Nephron (organoid): Measurements from ENCODE around the gene NTNG1.

ENCODE experiments used
- H3K27ac Mint-ChIP-seq, 3 experiments: 2 replicates each; pipeline ENCODE4 v1.8.0; 2020; ENCODE audit warnings: mixed read lengths in 3 of 3, mild to moderate bottlenecking in 2 of 3, moderate library complexity in 1 of 3
- H3K27me3 Mint-ChIP-seq: 2 replicates; pipeline ENCODE4 v1.8.0; 2021; ENCODE audit warnings: low read depth, mild to moderate bottlenecking, moderate library complexity, mixed read lengths
- H3K36me3 Mint-ChIP-seq: 2 replicates; pipeline ENCODE4 v1.8.0; 2020; ENCODE audit warnings: low read depth, mixed read lengths
- H3K4me1 Mint-ChIP-seq: 2 replicates; pipeline ENCODE4 v1.8.0; 2020; ENCODE audit warnings: mixed read lengths
- H3K4me3 Mint-ChIP-seq, 3 experiments: 2 replicates each; pipeline ENCODE4 v1.8.0; 2020; ENCODE audit warnings: mild to moderate bottlenecking in 3 of 3, mixed read lengths in 3 of 3, moderate library complexity in 2 of 3
- H3K9me3 Mint-ChIP-seq: 2 replicates; pipeline ENCODE4 v1.8.0; 2020; ENCODE audit warnings: mixed read lengths
- TF ChIP-seq, protein P1 (sequence below), 3 experiments: fragments of 200-600 bp; sonication (generic); IDR thresholded peaks; one replicate each; pipeline ENCODE4 v1.5.0; 2021; ENCODE audit warnings: antibody characterized with exemption in 3 of 3; ENCODE audit not compliant: unreplicated experiment in 3 of 3

Gene NTNG1

DNA sequence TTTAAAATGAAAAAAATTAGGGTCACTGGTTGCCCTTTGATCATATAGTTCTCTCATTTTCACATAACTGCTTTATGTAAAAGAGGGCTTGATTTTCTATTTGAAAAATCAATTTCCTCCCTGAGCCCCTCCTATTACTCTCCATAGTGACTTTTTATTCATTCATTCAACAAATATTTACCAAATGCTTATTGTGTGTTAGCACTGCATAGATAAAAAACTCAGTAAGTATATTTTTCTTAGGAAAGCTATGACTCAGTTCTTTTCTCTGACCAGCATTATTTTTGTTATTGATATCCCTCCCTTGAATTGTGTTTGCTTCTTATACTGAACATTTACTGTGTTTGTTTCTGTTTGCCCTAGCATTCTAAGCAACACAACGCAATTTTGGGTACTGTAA lies 59.8 kb downstream of the NTNG1 start:
- Mint-ChIP-seq H3K27ac (no peak overlapping the region), H3K4me1 (peaks cover 8% of the 10 kb centered on the region), H3K9me3 (peaks cover 9% of the 10 kb centered on the region), H3K36me3 (peaks cover 4% of the 10 kb centered on the region), H3K27me3 (no peaks in the 10 kb centered on the region), H3K4me3 (no peak overlapping the region)
- TF ChIP-seq, protein P1, sequence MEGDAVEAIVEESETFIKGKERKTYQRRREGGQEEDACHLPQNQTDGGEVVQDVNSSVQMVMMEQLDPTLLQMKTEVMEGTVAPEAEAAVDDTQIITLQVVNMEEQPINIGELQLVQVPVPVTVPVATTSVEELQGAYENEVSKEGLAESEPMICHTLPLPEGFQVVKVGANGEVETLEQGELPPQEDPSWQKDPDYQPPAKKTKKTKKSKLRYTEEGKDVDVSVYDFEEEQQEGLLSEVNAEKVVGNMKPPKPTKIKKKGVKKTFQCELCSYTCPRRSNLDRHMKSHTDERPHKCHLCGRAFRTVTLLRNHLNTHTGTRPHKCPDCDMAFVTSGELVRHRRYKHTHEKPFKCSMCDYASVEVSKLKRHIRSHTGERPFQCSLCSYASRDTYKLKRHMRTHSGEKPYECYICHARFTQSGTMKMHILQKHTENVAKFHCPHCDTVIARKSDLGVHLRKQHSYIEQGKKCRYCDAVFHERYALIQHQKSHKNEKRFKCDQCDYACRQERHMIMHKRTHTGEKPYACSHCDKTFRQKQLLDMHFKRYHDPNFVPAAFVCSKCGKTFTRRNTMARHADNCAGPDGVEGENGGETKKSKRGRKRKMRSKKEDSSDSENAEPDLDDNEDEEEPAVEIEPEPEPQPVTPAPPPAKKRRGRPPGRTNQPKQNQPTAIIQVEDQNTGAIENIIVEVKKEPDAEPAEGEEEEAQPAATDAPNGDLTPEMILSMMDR (IDR thresholded peaks at IDR 0.05; ENCODE audit: unreplicated experiment in 3 of 3), result no peak

DNA sequence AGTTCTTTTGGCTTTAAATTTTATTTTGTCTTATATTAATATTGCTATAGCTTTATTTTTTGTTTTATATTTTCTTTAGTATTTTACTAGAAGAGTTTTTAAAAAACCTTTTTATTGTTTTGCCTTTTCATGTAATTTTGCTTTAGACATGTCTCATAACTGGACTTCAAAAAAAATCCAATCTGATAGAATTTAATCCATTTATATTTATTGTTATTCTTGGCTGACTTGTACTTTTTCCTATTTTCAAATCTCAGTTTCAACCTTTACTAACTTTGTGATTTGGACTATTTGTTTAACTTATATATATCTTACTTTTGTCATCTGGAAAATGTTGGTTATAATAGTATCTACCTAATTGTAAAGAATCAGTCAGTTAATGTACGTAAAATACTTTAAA lies 61.2 kb downstream of the NTNG1 start:
- TF ChIP-seq, protein P1 (IDR thresholded peaks at IDR 0.05; ENCODE audit: unreplicated experiment in 3 of 3), result no peak
- Mint-ChIP-seq H3K36me3 (peaks cover 4% of the 10 kb centered on the region), H3K4me3 (no peak overlapping the region), H3K9me3 (peaks cover 9% of the 10 kb centered on the region), H3K4me1 (peaks cover 8% of the 10 kb centered on the region), H3K27ac (no peak overlapping the region), H3K27me3 (no peaks in the 10 kb centered on the region)

DNA sequence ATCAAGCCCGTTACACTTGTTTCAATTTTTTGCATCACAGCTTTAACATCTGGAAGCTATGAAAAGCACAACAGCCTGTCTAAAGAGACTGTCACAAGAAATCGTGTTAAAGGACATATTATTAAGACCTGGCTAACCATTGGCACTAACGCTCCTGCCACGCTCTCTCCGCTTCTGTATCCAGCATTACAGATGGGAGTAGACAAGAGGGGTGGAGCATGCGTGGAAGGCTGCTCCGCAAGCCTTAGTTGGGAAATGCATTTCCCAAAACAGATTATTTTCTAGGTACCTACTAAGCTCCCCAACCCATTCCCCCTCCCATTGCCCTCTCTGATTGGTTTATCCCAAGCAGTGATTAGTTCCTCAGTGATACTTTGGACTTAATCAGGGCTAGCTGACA lies 72.4 kb downstream of the NTNG1 start:
- no peaks in the 10 kb centered on the region for H3K4me1 Mint-ChIP-seq
- peaks cover 3% of the 10 kb centered on the region for H3K27me3 Mint-ChIP-seq
- TF ChIP-seq, protein P1 (IDR thresholded peaks at IDR 0.05; ENCODE audit: unreplicated experiment in 3 of 3), result no peak
- H3K4me3 Mint-ChIP-seq, result no peak overlapping the region
- peaks cover 6% of the 10 kb centered on the region for H3K36me3 Mint-ChIP-seq
- H3K27ac Mint-ChIP-seq, result no peak overlapping the region
- H3K9me3 Mint-ChIP-seq, result peaks cover 25% of the 10 kb centered on the region

DNA sequence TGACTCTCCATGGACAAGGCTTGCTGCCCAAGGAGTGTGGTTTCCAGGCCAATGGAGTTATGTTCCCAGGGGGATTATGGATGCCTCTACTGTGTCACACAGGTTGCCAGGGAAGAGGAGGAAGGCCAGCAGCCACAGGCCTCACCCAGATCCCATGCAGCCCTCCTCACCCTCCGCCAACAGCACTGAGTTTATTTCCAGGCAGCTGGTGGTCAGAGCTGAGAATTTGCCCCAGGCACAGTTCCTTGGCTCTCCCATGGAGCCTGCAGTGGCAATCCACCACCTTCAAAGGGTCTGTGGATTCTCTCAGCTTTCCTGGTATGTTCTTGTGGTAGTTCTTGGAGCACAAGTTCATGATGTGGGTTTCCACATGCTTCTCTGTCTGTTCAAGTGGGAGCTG lies 79.2 kb downstream of the NTNG1 start:
- peaks cover 3% of the 10 kb centered on the region for H3K36me3 Mint-ChIP-seq
- H3K27ac Mint-ChIP-seq, result no peak overlapping the region
- H3K4me1 Mint-ChIP-seq, result no peaks in the 10 kb centered on the region
- no peaks in the 10 kb centered on the region for H3K27me3 Mint-ChIP-seq
- no peak overlapping the region for H3K4me3 Mint-ChIP-seq
- TF ChIP-seq, protein P1 (IDR thresholded peaks at IDR 0.05; ENCODE audit: unreplicated experiment in 3 of 3), result no peak
- H3K9me3 Mint-ChIP-seq, result peaks cover 31% of the 10 kb centered on the region

DNA sequence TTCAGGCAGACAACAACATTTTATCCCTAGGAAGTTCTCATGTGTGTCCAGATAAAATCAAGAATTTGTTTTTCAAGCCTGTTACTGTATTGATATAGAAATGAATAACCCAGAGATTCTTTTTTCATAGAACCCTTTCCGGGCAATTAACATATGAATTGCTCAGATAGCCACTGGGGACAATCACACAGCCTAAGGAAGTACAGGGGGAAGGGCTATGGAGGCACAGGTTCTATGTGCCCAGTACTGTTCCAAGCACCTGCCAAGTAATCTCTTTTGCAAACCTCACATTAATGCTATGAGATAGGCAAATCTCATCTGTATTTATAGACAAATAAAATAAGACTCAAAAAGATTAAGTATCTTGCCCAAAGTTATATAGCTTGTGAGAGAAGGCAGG lies 84.9 kb downstream of the NTNG1 start:
- H3K9me3 Mint-ChIP-seq, result no peaks in the 10 kb centered on the region
- TF ChIP-seq, protein P1 (IDR thresholded peaks at IDR 0.05; ENCODE audit: unreplicated experiment in 3 of 3), result no peak
- H3K36me3 Mint-ChIP-seq, result no peaks in the 10 kb centered on the region
- H3K4me1 Mint-ChIP-seq, result no peaks in the 10 kb centered on the region
- no peak overlapping the region for H3K4me3 Mint-ChIP-seq
- no peak overlapping the region for H3K27ac Mint-ChIP-seq
- no peaks in the 10 kb centered on the region for H3K27me3 Mint-ChIP-seq

DNA sequence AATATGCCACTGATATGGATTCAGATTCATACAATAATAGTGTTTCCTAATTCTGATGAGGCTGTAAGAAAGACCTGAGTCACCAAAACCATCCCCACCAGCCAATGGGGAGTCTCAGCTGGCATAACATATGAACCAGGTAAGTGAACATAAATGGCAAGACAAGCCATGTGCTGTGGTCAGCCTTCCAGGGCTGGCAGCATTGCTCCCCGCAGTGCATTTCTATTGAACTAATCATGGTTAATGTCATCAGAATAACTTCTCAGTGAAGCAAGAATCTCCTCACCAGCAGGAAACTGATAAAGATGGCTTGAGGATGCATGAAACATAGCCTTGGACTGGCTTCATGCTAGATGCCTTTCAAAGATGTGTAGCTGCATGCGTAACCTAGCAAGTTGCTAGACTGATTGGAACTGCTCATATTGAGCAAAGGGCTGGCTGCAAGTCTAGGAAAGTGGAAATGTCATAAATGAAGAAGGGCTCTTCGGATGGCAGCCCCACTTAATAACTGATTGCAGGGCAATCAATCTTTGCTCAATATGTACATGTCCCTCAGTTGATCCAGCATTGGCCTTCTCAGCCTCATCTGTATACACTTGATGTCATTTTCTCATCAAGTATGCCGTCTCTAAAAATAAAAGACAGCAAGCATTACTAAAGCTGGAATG lies 88.0 kb downstream of the NTNG1 start:
- Mint-ChIP-seq H3K27me3 (no peaks in the 10 kb centered on the region), H3K36me3 (no peaks in the 10 kb centered on the region), H3K4me3 (no peak overlapping the region), H3K9me3 (no peaks in the 10 kb centered on the region), H3K27ac (no peak overlapping the region), H3K4me1 (no peaks in the 10 kb centered on the region)
- TF ChIP-seq, protein P1 (IDR thresholded peaks at IDR 0.05; ENCODE audit: unreplicated experiment in 3 of 3), result no peak
